ENCODE data around the gene MYL11. TPM values are rescaled to one million over a fixed set of nuclear protein-coding genes. Genes with fewer than 3 reads are reported as not detected.

MYL11 gene
- total RNA-seq, 1 experiment from 2014 or later, result not detected

GRCh38 chr16:30418350-30419181 lies 44.0 kb downstream of the MYL11 start:
- no peak for DNase-seq (ENCODE audit: low spot score)

GRCh38 chr16:30421010-30421409 lies 46.4 kb downstream of the MYL11 start:
- no peak for DNase-seq (ENCODE audit: low spot score)

Other genes starting within 250 kb of the MYL11 start
- 7.3 and 7.9 TPM in 2 replicates for gene CORO1A, start 191.2 kb upstream of the MYL11 start, total RNA-seq (2014; rRNA removed; shearing (Covaris generic))
- 177 and 278 TPM in 2 replicates for gene BOLA2B, start 181.1 kb upstream of the MYL11 start, total RNA-seq (2014; rRNA removed; shearing (Covaris generic))
- gene SLX1A, start 180.9 kb upstream of the MYL11 start, total RNA-seq (2014; rRNA removed; shearing (Covaris generic)), result 24.7 and 61.0 TPM in 2 replicates
- gene SULT1A3, start 175.5 kb upstream of the MYL11 start, total RNA-seq (2014; rRNA removed; shearing (Covaris generic)), result 2.3 and 4.0 TPM in 2 replicates
- gene NPIPB13, start 126.3 kb upstream of the MYL11 start, total RNA-seq (2014; rRNA removed; shearing (Covaris generic)), result 0.43 and 0.46 TPM in 2 replicates
- gene CD2BP2, start 19.5 kb upstream of the MYL11 start, total RNA-seq (2014; rRNA removed; shearing (Covaris generic)), result 42.7 and 53.6 TPM in 2 replicates
- 10.4 and 15.9 TPM in 2 replicates for gene TBC1D10B, start 4.3 kb upstream of the MYL11 start, total RNA-seq (2014; rRNA removed; shearing (Covaris generic))
- gene SEPTIN1, start 7.8 kb downstream of the MYL11 start, total RNA-seq (2014; rRNA removed; shearing (Covaris generic)), result not detected in 2 replicates
- gene ZNF48, start 20.6 kb downstream of the MYL11 start, total RNA-seq (2014; rRNA removed; shearing (Covaris generic)), result 4.1 and 7.4 TPM in 2 replicates
- 12.0 and 24.3 TPM in 2 replicates for gene ZNF771, start 32.8 kb downstream of the MYL11 start, total RNA-seq (2014; rRNA removed; shearing (Covaris generic))
- gene DCTPP1, start 55.2 kb downstream of the MYL11 start, total RNA-seq (2014; rRNA removed; shearing (Covaris generic)), result 11.0 and 28.9 TPM in 2 replicates
- 7.3 and 8.9 TPM in 2 replicates for gene SEPHS2, start 71.1 kb downstream of the MYL11 start, total RNA-seq (2014; rRNA removed; shearing (Covaris generic))
- gene ITGAL, start 97.9 kb downstream of the MYL11 start, total RNA-seq (2014; rRNA removed; shearing (Covaris generic)), result not detected in 2 replicates
- gene ZNF768, start 151.8 kb downstream of the MYL11 start, total RNA-seq (2014; rRNA removed; shearing (Covaris generic)), result 22.7 and 29.2 TPM in 2 replicates
- 1.5 and 2.6 TPM in 2 replicates for gene ZNF747, start 160.1 kb downstream of the MYL11 start, total RNA-seq (2014; rRNA removed; shearing (Covaris generic))
- gene ZNF764, start 183.6 kb downstream of the MYL11 start, total RNA-seq (2014; rRNA removed; shearing (Covaris generic)), result 3.2 and 5.2 TPM in 2 replicates
- gene ZNF688, start 196.9 kb downstream of the MYL11 start, total RNA-seq (2014; rRNA removed; shearing (Covaris generic)), result 3.1 and 6.0 TPM in 2 replicates
- 1.3 and 3.1 TPM in 2 replicates for gene ZNF785, start 210.9 kb downstream of the MYL11 start, total RNA-seq (2014; rRNA removed; shearing (Covaris generic))
- gene ZNF689, start 235.6 kb downstream of the MYL11 start, total RNA-seq (2014; rRNA removed; shearing (Covaris generic)), result 9.6 TPM in 2 replicates

Measured in H4 (cell line).